HepG2 (cell line): ENCODE data around the gene MAP3K14. TPM values are rescaled to one million over a fixed set of nuclear protein-coding genes. Genes with fewer than 3 reads are reported as not detected.

Experiments used
- ARID3A ChIP-seq: IDR thresholded peaks from 2 replicates; pipeline ENCODE4 v1.6.1; 2012; ENCODE audit warnings: low read depth, low read length, improper control_type of control experiment
- IKZF4 ChIP-seq: sonication (generic); formaldehyde crosslinking; IDR thresholded peaks from 2 replicates; pipeline ENCODE4 v1.5.1; 2020; ENCODE audit warnings: borderline replicate concordance, mild to moderate bottlenecking, low read depth, missing genetic modification reagents; ENCODE audit errors: not compliant biosample characterization
- MEIS2 ChIP-seq: sonication (generic); formaldehyde crosslinking; IDR thresholded peaks from 2 replicates; pipeline ENCODE4 v1.9.0; 2021; ENCODE audit warnings: mild to moderate bottlenecking, missing genetic modification reagents
- MXI1 ChIP-seq: IDR thresholded peaks from 3 replicates; pipeline ENCODE4 v1.6.1; 2012; ENCODE audit warnings: low read depth, low read length, inconsistent platforms, borderline replicate concordance
- RARG ChIP-seq: sonication (generic); formaldehyde crosslinking; IDR thresholded peaks from 2 replicates; pipeline ENCODE4 v1.4.0; 2020; ENCODE audit warnings: low read depth, mild to moderate bottlenecking, missing genetic modification reagents
- RBFOX2 ChIP-seq: fragments of 200-400 bp; formaldehyde crosslinking; IDR thresholded peaks from 2 replicates; pipeline ENCODE4 v1.6.1; 2017; ENCODE audit warnings: low read depth, mild to moderate bottlenecking, low read length
- STAT6 ChIP-seq: sonication (generic); formaldehyde crosslinking; IDR thresholded peaks from 2 replicates; pipeline ENCODE4 v1.4.0; 2020; ENCODE audit warnings: missing genetic modification reagents, mild to moderate bottlenecking, borderline replicate concordance
- ZNF580 ChIP-seq: IDR thresholded peaks from 2 replicates; pipeline ENCODE4 v1.6.1; 2016; ENCODE audit warnings: low read depth, borderline replicate concordance
- ZNF629 ChIP-seq: sonication (generic); formaldehyde crosslinking; conservative IDR thresholded peaks from 2 replicates; pipeline ENCODE4 v1.5.0; 2020; ENCODE audit warnings: missing genetic modification reagents
- polyA plus RNA-seq, 8 experiments: library from polyadenylated mRNA; depleted of rRNA in 3 of 8; stranded (reverse) in 7 of 8; unstranded in 1 of 8; fragments of >200 nt; fragmentation: Illumina TruSeq in 4 of 8; extraction: Trizol in 4 of 8; gene quantifications; 2 replicates each; pipeline versions ENCODE4 v1.2.1 to v1.2.3, GENCODE V29; 2011 to 2016; ENCODE audit warnings: low read depth in 4 of 8, missing spikeins in 1 of 8, mixed read lengths in 1 of 8; ENCODE audit not compliant: insufficient read depth in 1 of 8
- total RNA-seq, 5 experiments: library from RNA; depleted of rRNA; stranded (reverse); fragments of >200 nt; fragmentation: Illumina TruSeq; extraction: Trizol; gene quantifications; 2 replicates each; pipeline ENCODE4 v1.2.3, GENCODE V29; 2016; ENCODE audit warnings: low read depth in 1 of 5

MAP3K14 gene
- total and polyA plus RNA-seq, 2 of the 13 experiments (the other 11 are each of a cell fraction or from before 2014, with no cell fraction given) = 2.6 TPM

GRCh38 chr17:45242029-45242414 is 74.8 kb downstream of the MAP3K14 start (continued):
- no peak for TF ChIP-seq ZNF580 (CRISPR knock-in tag)
- no peak for TF ChIP-seq RARG (CRISPR knock-in tag)
- TF ChIP-seq MXI1 = no peak
- no peak for TF ChIP-seq RBFOX2
- no peak for TF ChIP-seq ARID3A
- no peak for TF ChIP-seq IKZF4 (CRISPR knock-in tag)
- no peak for TF ChIP-seq MEIS2 (CRISPR knock-in tag)
- TF ChIP-seq STAT6 = no peak
- TF ChIP-seq ZNF629 = no peak
